Measurements from ENCODE around the gene OXNAD1.

GRCh38 chr3:16219777-16220176 is 45.2 kb upstream of the OXNAD1 start:
- TF ChIP-seq CTCF (conservative IDR thresholded peaks at IDR 0.05 in 1 of 2, IDR thresholded peaks at IDR 0.05 in 1 of 2; ENCODE audit: low read depth in 1 of 2, low read length in 2 of 2) (no peak), EZH2 (IDR thresholded peaks at IDR 0.05; ENCODE audit: low read length, missing control alignments) (no peak)
